Stimulated activated CD8-positive, alpha-beta memory T cell treated with anti-CD3 and anti-CD28 coated beads, Interleukin-7, amount 100 ng/mL, for 24 hours (primary cell): ENCODE data around the gene RNF225.
"Not testable (repeated sequence)": the region's sequence is repeated elsewhere in the genome, so short reads cannot be mapped to it uniquely, and the experiment has no call there.

Experiments
- DNase-seq: peaks from one replicate; pipeline ENCODE4 v3.0.0-alpha.2; 2020; ENCODE audit warnings: low read depth

RNF225 gene

DNA sequence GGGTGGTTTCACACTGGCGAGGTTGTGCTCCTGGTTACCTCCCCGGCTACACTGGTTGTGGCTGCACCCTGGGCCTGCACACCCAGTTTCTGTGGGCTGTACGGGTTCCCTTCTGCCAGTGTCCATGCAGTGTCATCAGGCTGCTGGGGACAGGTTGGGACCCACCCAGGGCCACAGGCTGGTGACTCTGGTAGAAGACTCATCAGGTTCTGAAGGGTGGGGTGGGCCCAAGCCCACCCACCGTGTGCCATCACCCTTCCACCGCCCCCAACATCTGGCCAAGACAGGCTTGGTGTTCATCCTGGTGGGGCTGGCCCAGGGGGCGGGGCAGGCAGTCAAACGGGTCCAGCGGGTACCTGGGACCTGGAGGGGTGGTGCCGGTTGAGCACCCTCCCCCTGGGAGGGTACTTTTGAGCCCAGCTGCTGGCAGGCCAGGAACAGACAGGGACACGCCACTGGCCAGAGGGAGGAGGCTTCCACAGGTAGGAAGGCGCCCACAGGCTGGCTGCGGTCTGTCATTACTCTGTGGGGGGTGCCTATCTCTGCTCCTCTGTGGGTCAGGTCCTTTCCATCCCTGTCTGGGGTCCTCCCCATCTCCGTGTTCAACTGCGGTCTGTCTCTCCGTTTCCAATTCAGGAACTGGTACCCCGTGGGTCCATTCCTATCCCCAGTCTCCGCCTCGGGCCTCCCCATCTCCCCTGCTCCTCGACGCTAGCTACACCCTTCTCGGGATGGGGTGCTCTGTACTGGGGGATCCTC, at the start of gene RNF225:
TSS of gene RNF225 (plus strand) at position 437 of the 759 bp plus-strand sequence. CDS start 434 bp downstream, outside the sequence.
- no peak for DNase-seq

DNA sequence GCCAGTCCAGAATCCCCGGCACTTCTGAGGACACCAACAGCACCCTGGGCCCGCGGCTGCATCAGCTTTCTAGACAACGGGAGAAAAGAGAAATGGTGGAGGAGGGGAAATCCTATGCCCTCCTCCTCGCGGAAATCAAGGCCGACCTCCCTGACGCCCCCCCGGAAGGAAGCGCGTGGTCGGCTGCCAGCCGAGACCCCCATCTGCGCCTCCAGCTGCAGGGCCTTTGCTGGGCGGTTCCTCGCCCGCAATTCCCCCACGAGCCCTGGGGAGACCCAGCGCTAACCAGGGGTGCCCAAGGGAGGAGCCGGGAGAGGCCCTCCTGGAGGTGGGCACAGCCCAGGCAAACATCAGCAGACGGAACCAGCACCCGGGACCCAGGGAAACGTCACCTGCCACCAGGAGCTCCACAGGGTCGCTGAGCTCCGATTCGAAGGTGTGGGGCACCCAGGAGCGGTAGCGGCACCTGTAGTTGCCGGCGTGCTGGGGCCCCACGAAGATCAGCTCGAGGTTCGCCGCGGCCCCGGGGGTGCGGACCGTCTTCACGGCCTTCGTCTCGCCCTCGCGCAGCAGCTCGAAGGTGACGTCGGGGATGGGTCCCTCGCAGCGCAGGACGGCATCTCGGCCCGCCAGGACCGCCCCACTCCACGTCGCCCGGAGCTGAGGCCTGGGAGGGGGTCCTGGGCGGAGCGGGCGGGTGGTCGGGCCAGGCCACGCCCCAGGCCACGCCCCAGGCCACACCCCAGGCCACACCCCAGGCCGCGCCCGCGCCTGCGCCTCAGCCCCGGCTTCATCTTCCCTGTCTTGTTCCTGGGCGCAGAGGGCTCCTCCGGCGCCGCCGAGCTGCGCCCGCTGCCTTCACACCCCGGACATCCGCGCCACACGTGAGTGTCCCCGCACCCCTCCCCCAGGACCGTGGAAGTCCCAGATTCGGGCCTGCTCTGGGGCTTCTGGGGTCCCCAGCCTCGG, 48.2 kb upstream of the RNF225 start:
- no peak for DNase-seq

DNA sequence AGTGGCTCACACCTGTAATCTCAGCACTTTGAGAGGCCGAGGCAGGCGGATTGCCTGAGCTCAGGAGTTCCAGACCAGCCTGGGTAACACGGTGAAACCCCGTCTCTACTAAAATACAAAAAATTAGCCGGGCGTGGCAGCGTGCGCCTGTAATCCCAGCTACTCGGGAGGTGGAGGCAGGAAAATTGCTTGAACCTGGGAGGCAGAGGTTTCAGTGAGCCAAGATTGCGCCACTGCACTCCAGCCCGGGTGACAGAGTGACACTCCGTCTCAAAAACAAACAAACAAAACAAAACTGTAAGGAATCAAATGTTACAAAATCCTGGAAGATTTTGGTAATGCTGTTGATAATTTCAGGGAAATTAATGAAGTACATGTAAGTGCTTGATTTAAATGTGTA, 47.4 kb upstream of the RNF225 start:
- DNase-seq = not testable (repeated sequence)

DNA sequence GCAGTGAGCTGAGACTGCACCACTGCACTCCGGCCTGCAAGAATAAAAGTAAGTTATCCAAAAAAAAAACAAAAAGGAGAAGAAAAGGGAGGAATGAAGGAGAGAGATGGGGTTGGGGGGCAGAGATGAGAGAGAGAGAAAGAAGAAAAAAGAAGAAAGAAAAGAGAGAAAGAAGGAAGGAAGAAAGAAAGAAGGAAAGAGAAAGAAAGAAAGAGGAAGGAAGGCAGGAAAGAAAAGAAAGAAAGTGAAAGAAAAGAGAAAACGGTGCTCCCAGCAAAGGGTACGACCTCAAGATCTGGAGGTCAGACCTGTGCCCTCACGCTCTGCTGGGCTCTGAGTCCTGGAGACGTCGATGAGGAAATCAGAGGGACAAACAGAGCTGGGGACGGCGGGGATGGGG, 45.9 kb upstream of the RNF225 start:
- no peak for DNase-seq

DNA sequence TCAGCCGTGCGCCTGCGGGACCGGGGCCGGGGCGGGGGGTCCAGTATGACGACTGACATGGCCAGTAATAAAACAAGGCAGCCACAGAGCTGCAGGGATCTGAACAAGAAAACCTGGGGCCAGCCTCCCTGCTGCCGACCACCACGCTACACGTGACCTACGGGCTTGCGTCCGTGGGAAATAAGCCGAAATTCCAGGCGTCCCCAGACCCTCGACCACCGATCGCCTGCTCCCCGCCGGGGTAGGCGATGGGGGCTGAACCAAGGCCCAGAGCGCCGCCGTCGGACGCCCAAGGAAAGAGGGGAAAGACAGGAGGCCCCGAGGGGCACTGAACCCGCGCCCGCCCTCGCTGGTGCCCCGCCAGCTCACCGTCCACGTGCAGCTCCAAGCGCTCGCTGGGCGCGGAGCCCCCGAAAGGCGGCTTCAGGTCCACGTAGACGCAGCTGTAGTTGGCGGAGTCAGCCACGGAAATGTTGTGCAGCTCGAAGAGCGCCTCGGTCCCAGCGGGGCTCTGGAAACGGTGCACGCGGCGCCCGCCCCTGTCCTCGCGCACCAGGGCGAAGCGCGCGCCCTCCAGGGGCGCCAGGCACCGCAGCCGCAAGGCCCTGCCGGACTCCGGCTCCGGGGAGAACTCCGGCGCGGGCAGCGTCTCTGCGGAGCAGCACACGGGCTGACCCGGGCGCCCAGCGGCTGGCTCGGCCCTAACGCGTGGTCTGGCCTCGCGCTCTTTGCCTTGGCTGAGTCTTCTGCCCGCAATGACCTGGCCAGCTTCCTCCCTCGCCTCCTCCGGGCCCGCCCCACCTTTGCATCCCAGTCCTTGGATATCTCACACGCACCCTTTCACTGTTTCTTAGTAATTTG, 45.2 kb upstream of the RNF225 start:
- DNase-seq = no peak

DNA sequence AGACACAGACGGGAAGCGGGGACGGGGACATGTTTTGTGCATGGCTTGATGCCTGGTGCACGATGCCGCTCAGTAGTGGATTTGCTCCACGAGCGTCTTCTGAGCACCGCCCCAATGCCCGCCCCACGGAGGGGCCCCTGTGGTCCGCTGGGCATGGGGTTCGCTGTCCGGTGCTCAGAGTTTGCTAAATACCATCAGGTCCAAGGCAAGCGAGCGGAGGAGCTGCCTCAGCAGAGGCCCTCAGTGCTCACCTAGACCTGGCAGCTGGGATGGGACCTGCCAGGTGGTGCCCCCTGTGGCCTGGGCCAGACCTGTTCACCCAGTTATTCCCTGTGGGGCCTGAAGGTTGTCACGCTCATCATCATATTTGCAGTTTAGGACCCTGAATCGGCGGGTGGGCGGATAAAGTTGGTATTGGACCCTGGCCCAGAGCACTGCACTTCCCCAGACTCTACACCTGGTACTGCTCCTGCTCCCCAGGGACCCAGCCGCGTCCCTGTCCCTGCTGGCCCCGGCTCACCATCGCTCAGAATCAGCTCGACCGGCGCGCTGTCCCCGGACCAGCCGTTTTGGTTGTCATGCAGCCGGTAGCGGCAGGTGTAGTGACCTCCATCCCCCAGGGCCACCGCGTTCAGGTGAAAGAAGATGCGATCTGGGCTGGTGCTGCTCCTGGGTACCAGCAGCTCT, 44.4 kb upstream of the RNF225 start:
- no peak for DNase-seq

DNA sequence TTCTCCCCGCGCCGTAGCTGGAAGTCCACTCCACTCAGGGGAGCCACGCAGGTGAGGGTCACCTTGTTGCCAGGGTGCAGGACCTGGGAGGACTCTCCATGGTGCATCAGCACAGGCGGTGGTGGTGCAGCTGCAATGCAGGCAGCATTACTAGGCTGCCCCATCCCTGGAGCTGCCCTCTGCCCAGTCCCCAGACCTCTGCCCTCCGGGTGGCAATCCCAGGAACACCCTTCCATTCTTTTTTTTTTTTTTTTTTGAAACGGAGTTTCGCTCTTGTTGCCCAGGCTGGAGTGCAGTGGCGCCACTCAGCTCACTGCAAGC, 43.9 kb upstream of the RNF225 start:
- no peak for DNase-seq

DNA sequence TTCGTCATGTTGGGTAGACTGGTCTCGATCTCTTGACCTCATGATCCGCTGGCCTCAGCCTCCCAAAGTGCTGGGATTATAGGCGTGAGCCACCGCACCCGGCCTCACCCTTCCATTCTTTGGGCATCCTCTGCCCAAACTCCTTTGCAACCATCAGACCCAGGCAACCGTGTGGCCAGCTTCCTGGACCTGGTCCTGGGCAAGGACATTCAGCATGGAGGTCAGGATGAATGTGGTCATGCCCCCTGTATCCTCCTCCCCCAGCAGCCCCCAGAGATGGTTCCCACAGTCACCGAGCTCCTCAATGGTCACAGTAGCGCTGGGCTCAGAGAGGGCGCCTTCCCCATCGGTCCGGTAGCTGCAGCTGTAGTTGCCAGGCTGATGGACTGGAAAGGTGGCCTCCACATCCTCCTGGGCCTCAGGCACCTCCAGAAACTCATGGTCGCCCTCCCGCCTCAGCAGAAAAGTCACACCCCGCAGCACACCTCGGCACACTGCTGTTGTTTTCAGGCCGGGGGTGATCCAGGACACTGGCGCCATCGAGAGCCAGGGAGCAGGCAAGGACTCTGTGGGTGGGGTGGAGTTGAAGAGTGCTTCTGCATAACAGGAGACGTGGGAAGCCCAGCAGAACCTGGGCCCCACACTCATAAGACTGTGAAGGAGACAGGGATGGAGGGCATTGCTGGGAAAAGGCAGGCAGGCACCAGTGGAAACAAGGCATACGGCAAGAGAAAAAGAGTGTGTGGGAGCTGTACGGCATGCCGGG, 43.3 kb upstream of the RNF225 start:
- DNase-seq = no peak

DNA sequence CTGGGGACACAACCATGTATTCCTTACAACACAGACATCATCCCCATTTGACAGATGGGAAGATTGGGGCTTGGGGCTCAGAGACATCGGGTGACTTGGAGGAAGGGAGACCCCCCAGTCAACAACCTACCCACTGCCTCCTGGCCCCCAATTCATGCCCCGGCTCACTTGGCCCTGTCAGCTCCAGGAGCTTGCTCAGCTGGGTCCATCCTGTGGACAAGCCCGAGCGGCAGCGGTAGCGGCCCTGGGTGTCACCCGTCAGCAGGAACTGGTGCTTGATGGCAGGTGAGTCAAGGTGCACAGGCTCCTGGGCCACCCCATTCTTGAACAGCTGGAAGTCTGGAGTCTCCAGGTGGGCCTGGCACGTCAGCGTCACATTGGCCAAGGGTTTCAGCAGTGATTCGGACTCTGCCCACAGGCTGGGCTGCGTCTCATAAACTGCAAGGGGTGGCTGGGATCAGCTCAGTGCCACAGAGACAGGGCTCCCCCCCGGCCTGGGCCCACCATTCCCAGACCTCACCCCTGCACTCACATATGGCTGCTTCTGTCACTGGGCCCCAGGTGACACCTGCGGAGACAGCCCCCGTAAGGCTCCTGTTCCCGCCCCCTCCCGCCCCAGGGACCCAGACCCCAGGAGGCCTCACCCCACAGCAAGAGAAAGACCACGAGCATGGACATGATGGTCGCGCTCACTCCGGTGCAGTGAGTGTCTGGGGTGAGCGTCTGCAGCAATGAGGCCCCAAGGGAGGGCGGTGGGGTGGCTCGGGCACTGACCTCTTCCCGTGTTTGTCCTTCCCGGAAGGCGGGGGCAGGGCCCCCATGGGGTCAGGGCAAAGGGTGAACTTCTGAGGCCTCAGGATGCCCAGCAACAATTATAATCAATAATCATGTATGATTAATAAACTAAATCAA, 42.4 kb upstream of the RNF225 start, which contains the start of gene A1BG:
TSS of gene A1BG (minus strand) at position 733 of the 912 bp plus-strand sequence. CDS start at position 678, 55 bp downstream.
- no peak for DNase-seq

DNA sequence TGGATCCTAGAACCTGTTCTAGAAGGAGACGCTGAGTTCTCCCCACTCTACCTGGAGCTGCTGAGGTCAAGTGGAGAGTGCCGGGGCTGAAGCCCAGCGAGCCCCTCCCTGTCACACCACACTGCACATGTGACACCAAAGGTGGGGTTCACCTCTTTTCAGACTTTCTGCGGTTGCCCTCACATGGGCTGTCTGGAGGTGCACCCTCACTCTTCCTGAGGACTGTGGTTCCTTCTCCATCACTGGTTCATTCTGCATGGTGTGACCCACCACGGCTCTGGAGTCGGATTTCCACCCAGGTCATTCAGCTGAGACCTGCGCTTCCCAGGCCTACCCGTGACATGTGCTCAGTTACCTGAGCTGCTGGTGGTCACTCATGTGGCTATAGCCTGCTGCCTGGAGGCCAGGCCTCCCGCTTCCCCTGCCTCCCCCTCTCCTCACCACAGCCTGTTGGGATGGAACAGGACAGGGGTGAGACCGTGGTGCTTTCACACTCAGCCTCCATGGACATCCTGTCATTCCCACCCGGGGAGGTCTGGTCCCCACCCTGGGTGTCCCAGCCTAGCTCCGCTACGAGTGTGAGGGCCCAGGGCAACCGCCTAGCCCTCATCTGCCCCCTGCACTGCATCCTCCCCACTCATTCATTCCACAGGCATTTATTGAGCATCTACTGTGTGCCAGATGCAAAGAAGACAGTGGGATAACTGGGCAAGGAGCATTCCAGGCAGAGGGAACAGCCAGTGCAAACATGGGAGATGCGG, 41.6 kb upstream of the RNF225 start:
- DNase-seq = no peak

DNA sequence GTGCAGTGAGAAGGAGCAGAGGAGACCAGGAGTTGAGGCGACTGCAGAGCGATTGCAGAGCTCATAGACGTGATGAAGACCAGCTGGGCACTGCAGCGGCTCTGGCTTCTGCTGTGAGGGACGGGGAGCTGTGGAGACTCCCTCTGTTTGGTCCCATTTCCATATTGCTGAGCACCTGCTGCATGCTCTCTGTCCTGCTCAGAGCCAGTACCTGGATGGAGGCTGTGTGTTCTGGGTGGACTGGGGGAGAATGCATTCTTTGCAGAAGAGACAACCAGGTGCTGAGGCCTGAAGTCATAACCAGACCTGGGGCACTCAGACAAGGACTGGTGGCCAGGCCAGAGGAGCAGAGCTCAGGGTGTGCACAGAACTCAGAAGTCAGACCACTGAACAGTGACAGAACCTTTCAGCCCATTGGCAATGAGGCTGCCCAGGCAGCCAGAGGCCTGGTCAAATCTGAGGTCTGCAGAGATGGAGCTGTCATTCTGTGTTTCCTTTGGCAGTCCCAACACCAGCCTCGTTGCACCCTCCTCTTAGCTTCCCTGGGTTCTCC, 40.9 kb upstream of the RNF225 start:
- DNase-seq = no peak

DNA sequence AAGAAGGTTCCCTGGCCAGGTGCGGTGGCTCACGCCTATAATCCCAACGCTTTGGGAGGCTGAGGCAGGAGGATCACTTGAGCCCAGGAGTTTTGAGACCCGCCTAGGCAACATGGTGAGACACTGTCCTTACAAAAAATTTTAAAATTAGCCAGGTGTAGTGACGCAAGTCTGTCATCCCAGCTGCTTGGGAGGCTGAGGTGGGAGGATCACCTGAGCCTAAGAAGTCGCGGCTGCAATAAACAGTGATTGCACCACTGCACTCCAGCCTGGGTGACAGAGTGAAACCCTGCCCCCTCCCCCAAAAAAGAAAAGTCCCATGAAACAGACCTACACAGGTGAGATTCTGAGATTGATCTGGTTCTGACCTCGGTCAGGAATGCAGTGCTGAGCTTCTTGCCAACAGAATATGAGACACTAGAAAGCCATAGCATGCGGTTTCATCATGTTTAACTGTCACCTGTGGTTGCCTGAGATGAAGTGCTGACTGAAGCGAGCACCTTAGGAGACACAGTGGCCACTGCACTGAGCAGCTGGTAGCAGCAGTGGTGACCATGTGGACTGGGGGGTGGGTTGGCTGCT, 40.1 kb upstream of the RNF225 start:
- DNase-seq = no peak

DNA sequence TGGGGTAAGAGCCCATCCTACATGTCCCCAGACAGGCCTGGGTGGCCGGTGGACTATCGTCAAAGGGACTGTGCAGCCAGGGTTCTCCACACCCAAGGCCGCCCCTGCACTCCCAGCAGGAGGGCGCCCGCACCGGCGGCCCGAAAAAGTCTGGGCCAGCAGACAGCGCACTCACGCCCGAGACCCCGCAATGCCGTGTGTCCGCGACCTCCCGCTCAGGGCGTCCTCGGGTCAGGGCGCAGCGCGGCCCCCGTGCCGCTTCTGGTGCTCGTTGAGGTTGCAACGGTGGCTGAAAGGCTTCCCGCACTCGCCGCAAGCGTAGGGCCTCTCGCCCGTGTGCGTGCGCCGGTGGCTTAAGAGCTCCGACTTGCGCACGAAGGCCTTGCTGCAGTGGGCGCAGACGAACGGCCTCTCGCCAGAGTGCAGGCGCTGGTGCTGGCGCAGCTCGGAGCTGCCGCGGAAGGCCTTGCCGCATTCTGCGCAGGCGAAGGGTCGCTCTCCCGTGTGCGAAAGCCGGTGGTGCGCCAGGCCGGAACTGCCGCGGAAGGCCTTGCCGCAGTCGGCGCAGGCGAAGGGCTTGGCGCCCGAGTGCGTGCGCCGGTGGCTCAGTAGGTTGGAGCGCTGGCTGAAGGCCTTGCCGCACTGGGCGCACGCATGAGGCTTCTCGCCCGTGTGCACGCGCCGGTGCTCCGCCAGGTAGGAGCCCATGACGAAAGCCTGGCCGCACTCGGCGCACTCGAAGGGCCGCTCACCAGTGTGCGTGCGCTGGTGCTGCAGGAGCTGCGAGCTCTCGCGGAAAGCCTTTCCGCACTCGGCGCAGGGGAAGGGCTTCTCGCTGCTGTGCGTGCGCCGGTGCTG, 39.3 kb upstream of the RNF225 start:
- DNase-seq = no peak

DNA sequence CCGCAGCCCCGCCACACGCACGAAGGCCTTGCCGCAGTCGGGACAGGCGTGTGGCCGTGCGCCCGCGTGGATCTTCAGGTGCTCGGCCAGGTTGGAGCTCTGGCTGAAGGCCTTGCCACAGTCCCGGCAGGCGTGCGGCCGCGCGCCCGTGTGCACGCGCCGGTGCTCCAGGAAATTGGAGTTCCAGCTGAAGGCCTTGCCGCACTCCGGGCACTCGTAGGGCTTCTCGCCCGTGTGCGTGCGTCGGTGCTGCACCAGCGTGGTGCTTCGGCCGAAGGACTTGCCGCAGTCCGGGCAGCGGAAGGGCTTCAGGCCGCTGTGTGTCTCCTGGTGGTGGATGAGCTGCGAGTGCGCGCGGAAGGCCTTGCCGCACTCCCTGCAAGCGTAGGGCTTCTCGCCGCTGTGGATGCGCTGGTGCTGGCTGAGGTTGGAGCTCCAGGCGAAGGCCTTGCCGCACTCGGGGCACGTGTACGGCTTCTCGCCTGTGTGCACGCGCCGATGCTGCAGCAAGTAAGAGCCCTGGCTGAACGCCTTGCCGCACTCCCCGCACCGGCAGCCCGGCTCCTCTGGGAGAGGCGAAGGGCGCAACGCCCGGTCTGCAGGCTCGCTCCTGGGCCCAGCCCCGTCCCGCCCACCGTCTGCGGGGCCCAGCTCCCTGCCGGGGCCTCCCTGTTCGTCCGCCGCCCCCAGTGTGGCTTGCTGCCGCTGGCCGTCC, 38.5 kb upstream of the RNF225 start:
- no peak for DNase-seq

DNA sequence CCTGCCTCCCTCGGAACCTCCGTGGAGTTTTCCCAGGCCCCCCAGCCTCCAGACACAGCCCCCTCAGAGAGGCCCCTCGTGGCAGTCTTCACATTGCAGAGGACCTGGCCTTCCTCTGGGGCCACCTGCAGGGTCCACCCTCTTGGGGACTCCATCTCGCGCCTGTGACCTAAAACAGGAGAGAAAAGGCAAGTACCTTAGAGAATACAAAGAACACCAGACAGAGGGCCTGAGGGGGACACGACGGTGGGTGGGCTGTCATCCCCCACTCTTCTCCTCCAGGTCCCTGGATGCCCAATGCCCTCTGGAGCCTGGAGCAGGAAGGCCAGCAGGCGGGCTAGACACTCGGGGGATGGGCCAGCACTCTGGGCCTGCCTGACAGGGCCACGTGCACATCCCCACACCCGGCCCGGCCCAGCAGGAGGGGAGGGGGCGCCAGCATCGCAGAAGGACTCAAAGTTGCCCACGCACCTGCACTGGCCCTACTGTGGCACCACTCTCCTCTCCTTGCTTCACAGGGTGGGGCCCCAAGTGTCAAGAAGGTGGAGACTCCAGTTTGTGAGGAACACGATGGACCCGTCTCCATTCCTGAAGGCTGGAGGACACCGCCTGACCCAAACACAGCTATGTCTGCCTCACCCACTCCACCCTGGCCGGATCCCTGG, 37.8 kb upstream of the RNF225 start:
- no peak for DNase-seq

DNA sequence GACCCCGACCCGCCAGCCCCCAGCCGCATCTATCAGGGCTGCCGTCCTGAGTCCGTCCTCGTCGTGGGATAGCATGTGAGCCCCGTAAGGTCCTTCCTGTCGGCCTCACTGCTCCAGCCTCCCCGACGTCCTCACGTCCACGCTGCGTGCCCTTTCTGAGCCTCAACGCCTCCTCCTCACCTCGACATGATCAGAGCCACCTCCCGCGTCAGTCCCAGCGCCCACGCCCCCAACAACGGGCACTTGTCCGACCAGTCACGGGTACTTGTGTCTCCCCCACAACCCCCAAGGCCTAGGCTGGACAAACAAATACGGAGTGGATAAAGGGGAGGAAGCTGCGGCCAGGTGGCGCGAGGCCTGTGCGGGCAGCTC, 33.6 kb upstream of the RNF225 start:
- DNase-seq = peak; percentile 20
